HG03457 (cell line): ENCODE data around the gene TMEM101.
"Not testable (repeated sequence)": the region's sequence is repeated elsewhere in the genome, so short reads cannot be mapped to it uniquely, and the experiment has no call there.

Experiments
- ATAC-seq: cut with Tn5 transposase; IDR thresholded peaks from one replicate; pipeline ENCODE4 v1.9.1; 2021; ENCODE audit warnings: moderate number of reproducible peaks; ENCODE audit not compliant: unreplicated experiment

TMEM101 gene

DNA sequence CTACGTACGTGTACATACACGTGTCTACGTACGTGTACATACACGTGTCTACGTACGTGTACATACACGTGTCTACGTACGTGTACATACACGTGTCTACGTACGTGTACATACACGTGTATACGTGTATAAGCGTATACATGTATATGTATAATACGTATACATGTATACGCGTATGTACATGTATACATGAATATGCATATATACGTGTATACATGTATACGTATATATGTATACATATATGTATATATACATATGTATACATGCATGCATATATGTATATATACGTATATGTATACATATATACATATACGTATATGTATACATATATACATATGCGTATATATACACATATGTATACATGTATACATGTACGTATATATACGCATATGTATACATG is 38.9 kb downstream of the TMEM101 start:
- ATAC-seq: no peak

- ATAC-seq: no peak
Measured at GRCh38 chr17:43974382-43975266, 40.1 kb downstream of the TMEM101 start.

DNA sequence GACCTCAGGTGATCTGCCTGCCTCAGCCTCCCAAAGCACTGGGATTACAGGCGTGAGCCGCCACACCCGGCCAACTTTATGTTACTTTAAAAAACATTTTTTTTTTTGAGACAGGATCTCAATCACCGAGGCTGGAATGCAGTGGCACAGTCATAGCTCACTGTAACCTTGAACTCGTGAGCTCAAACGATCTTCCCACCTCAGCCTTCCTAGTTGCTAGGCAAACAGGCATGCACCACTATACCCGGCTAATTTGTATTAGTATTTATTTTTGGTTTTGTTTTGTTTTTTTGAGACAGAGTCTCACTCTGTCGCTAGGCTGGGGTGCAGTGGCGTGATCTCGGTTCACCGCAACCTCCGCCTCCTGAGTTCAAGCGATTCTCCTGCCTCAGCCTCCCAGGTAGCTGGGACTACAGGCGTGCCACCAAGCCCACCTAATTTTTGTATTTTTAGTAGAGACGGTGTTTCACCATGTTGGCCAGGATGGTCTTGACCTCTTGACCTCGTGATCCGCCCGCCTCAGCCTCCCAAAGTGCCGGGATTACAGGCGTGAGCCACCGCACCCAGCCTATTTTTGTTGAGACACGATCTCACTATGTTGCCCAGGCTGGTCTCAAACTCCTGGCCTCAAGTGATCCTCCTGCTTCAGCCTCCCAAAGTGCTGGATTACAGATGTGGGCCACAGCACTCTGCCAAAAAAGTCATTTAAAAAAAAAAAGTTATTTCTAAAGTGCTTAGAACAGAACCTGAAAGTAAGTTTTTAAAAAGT is 42.1 kb downstream of the TMEM101 start:
- not testable (repeated sequence) for ATAC-seq

GRCh38 chr17:43971436-43971835 is 43.3 kb downstream of the TMEM101 start:
- not testable (repeated sequence) for ATAC-seq

- no peak for ATAC-seq
Measured at GRCh38 chr17:43970366-43970765, 44.4 kb downstream of the TMEM101 start.

DNA sequence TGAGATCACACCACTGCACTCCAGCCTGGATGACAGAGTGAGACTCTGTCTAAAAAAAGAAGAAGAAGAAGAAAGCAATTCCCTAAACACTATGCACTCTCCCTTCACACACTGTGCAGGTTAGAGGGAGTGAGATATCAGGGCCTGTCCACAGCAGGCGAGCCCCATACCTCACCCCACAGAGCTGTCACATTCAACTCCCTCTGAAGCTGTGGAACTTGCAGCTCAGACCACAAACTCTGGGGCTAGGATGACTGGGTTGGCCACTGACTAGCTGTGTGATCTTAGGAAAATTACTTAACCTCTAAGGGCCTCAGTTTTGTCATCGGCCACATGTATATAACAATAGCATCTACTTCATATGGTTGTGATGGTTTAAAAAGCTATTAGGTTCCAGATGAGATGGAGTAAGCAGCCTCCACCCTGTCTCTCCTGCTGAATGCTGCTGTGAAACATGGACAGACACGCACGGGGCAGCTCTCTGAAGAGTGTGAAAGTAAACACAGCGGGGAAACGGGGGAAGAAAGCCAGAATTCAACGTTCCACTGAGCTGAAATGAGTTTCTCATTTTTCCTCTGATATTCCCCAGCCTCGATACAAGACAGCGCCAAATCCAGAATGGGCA is 47.4 kb downstream of the TMEM101 start:
- no peak for ATAC-seq

- ATAC-seq: no peak
Measured at GRCh38 chr17:43966276-43966675, 48.5 kb downstream of the TMEM101 start.

DNA sequence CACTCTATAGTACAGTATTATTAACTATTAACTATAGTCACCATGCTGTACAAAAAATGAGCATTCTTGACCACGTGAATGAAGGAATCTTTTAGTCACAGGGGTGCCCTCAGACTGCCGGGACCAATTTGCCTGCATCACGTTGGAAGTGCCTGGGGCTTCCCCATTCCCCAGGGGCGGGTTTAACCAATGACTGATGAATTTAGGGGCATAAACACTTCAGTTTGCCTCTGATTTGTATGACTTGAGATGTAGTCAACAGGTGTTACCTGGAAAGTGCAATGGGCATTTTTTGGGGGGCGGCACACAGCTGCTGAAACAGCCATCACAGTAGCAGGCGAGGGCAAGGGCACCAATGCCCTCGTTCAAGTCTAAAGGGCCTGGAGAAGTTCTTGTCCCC is 52.3 kb downstream of the TMEM101 start:
- no peak for ATAC-seq

DNA sequence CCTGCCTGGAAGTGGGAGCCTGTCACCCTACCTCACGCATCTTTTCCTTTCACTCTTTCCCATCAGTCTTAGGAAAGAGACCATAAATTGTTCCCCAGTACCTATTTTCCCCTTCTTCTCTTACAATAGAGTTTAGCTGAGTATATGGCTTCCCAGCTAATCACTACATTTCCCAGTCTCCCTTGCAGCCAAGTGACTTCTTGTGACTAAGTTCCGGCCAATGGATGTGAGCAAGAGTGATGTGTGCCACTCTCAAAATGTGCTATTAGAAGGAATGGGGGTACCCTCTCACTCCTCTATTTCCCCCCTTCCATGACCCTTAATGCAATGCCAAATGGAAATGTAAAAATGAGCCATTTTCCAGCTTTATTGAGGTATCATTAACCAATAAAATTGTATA is 52.8 kb downstream of the TMEM101 start:
- ATAC-seq: no peak

DNA sequence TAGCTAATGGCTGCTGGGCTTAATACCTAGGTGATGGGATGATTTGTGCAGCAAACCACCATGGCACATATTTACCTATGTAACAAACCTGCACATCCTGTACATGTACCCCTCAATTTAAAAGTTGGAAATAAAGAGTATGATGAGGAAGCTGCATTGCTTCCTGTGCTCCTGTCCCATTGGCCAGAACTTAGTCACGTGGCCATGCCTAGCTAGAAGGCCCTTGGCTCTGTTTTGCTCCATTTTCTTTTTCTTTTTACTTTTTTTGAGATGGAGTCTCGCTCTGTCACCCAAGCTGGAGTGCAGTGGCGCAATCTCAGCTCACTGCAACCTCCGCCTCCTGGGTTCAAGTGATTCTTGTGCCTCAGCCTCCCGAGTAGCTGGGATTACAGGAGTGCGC is 53.5 kb downstream of the TMEM101 start:
- not testable (repeated sequence) for ATAC-seq
